Activated CD4-positive, alpha-beta T cell treated with anti-CD3 and anti-CD28 coated beads, Interleukin-2, amount 50 U/mL, for 4 hours (primary cell): Measurements from ENCODE around the gene L1TD1.
"Not testable (repeated sequence)": the region's sequence is repeated elsewhere in the genome, so short reads cannot be mapped to it uniquely, and the experiment has no call there.

Experiments used
- DNase-seq, 2 experiments: peaks; one replicate each; pipeline ENCODE4 v3.0.0-alpha.2; 2020

Gene L1TD1

DNA sequence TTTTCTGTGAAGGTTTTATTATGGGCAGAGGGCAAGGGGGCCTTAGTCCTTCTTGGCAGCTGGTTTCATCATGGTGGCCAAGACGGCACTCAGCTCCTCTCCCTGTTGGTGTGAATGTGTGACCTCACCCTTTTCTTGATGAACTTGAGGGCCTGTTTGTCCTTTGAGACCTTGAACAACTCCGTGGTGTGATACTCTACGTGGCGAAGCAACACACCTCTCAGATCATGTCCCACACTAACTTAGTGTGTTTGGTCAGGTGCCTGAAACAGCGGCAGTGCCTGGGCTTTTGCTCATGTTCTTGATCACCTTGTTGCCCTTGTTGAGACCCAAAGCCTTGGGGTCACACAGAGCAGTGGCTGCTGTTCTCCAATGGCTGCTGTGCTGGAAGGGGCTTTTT is 13.4 kb downstream of the L1TD1 start:
- DNase-seq: no peak

DNA sequence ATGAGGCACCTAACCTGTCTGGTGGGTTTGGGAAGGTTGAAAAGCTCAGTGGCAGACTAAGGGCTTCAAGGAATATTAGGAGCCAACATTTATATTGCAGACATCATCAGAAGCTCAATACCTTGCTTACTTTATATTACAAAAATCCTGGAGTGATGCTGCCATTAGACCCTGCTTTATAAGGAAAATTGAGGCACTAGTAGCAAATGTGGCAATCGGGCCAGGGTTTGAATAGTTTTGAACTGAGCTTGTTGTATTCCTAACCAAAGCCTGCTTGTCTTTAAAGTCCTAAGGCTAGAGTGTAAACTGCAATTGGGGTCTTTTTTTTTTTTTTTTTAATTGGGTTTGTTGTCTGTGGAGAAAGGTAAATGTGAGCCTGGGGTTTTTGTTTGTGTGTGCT is 14.3 kb downstream of the L1TD1 start:
- no peak for DNase-seq

DNA sequence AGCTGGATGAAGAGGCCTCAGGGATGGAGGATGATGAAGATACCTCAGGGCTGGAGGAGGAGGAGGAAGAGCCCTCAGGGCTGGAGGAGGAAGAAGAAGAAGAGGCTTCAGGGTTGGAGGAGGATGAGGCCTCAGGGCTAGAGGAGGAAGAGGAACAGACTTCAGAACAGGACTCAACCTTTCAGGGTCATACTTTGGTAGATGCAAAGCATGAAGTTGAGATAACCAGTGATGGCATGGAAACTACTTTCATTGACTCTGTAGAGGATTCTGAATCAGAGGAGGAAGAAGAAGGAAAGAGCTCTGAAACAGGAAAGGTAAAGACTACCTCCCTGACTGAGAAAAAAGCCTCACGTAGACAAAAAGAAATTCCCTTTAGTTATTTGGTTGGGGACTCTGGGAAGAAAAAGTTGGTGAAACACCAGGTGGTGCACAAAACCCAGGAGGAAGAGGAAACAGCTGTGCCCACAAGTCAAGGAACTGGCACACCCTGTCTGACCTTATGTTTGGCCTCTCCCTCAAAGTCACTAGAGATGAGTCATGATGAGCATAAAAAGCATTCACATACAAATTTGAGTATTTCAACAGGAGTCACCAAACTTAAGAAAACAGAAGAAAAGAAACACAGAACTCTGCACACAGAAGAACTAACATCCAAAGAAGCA is 15.4 kb downstream of the L1TD1 start:
- DNase-seq: no peak

DNA sequence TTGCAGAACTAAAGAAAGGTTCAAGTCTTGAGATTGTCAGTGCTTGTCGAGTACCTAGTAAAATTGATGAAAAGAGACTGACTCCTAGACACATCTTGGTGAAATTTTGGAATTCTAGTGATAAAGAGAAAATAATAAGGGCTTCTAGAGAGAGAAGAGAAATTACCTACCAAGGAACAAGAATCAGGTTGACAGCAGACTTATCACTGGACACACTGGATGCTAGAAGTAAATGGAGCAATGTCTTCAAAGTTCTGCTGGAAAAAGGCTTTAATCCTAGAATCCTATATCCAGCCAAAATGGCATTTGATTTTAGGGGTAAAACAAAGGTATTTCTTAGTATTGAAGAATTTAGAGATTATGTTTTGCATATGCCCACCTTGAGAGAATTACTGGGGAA is 16.3 kb downstream of the L1TD1 start:
- no peak for DNase-seq

DNA sequence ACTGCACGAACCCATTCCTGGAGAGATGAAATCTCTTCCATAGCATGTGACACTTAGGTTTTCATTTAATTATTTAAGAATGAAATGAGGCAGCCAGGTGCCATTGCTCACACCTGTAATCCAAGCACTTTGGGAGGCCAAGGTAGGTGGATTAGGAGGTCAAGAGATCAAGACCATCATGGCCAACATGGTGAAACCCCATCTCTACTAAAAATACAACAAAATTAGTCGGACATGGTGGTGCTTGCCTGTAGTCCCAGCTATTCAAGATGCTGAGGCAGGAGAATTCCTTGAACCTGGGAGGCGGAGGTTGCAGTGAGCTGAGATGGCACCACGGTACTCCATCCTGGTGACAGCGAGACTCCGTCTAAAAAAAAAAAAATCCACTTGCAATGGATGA is 17.8 kb downstream of the L1TD1 start:
- DNase-seq: no peak

- DNase-seq: no peak
These were observed 18.6 kb downstream of the L1TD1 start for GRCh38 chr1:62213075-62213914.

DNA sequence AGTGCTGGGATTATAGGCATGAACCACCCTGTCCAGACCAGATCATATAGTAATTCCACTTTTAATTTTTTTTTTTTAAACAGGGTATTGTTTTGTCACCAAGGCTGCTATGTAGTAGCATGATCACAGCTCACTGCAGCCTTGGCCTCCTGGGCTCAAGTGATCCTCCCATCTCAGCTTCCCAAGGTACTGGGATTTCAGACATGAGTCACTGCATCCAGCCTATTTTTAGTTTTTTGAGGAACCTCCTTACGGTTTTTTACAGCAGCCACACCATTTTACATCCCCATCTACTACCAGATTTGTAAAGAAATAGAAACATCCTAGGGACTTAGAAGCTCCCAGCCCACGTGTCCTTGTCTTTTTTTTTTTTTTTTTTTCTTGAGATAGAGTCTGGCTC is 24.0 kb downstream of the L1TD1 start:
- DNase-seq: no peak

GRCh38 chr1:62220456-62220855 is 25.8 kb downstream of the L1TD1 start:
- not testable (repeated sequence) for DNase-seq

DNA sequence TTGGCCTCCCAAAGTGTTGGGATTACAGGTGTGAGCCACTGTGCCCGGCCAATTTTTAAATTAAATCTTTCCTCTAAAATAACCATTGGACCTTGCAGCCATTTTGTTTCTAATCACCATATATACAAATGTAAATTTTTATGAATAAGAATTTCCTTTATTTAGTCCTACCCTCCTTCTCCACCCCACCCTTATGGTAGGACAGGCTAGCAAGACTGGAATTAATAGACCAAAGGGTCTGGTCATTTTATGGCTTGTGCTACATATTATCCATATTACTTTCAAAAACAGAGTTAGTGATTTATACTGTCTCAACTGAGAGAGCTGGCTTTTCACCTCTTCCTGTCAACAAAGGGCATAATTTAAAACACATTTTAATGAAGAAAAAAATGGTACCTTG is 26.5 kb downstream of the L1TD1 start:
- no peak for DNase-seq

- DNase-seq: no peak
These were observed 27.7 kb downstream of the L1TD1 start for GRCh38 chr1:62222321-62222720.

DNA sequence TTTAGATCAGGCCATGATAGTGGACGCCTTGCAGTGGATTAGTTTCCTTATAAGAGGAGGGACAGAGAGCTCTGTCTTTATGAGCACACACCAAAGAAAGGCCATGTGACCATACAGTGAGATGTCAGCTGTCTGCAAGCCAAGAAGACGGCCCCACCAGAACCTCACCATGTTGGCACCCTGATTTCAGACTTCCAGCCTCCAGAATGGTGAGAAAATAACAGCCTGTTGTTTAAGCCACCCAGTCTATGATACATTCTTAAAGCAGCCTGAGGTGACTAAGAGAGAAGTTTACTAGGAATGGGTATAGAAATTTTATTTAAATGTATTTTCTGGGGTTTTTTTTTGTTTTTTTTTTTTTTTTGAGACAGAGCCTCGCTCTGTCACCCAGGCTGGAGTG is 29.5 kb downstream of the L1TD1 start:
- no peak for DNase-seq

DNA sequence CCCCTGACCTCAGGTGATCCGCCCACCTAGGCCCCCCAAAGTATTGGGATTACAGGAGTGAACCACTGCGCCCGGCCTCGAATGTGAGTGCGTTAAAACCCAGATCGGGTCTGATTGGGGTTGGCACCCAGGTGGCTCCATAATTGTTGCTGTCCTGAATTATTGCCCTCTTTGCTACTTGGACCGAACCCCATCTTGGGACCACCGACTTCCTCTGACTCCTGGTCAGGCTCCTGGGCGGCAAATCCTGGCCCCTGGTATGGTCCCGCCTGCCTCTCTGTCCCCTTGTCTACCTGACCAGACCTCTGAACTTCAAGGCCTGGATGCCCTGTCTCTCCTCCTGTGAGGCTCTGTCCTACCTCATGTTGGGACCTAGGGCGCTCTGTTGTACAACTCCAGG is 32.8 kb downstream of the L1TD1 start:
- DNase-seq: no peak

DNA sequence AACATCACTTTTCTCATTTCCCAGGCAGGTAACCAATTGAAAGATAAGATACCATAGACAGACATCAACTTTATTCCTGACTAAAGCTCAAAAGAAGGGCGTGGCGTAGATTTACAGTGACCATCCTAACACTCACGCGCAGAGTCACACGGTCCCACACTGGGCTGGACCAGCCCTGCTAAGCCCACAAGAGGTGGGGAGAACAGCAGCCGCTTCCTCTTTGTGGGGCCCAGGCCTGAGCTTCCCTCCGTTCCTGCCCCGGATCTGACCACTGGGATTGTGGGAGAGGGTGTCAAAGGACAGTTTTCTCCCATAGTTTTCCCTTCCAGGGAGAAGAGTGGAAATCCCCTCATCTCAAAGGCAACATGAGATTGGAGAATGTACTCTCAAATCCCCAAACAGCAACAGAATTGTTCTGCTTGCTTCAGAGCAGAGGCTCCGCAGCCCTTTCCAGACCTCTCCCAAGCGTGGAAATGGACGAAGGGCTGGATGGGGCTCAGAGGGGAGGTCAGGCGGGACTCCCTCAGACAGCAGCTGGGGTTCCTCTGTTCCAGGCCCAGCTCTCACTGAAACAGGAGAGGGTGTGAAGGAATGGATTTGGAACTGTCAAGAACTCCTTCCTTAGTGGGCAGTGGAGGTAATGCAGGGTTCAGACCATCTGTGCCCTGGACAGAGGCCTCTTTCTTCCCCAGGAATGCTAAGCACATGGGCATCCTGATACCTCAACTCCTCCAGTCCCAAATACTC is 33.7 kb downstream of the L1TD1 start:
- DNase-seq: no peak

- no peak for DNase-seq
These were observed 34.2 kb downstream of the L1TD1 start for GRCh38 chr1:62228883-62229187.

DNA sequence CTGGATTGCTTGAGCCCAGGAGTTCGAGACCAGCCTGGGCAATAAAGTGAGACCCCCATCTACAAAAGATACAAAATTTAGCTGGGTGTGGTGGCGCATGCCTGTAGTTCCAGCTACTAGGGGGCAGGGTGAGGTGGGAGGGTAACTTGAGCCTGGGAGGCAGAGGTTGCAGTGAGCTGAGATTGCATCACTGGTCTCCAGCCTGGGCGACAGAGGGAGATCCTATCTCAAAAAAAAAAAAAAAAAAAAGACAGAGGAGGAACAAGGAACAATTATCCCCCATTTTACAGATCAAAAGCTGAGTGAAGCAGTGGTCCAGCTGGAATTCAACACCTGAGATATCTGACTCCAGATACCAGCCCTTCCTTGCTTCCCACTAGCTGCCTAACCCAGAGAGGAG is 34.8 kb downstream of the L1TD1 start:
- DNase-seq: no peak

- DNase-seq: no peak
These were observed 35.3 kb downstream of the L1TD1 start for GRCh38 chr1:62229932-62230331.

DNA sequence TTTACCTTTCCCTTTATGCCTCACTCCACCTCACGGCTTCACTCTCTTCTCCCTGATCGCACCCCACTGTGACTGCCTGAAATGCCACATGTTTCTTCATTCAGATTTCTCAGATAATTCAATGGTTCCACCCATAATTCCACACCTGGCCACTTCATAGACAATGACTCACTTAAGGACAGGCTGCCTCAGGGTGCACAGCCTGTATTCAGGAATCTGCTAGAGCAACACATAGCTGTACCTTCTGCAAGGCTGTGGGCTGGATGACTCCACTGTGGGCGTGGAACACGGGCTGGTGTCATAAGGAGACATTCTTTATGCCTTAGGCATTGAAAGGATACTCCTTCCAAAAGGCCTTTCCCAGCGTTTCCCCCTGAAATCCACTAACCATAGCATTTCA is 36.1 kb downstream of the L1TD1 start:
- DNase-seq: no peak

GRCh38 chr1:62232871-62233278 is 38.2 kb downstream of the L1TD1 start:
- DNase-seq: no peak

- no peak for DNase-seq
These were observed 39.3 kb downstream of the L1TD1 start for GRCh38 chr1:62233926-62234450.

- DNase-seq: no peak
These were observed 40.0 kb downstream of the L1TD1 start for GRCh38 chr1:62234688-62235087.

- no peak for DNase-seq
These were observed 40.9 kb downstream of the L1TD1 start for GRCh38 chr1:62235576-62235975.

GRCh38 chr1:62237361-62237760 is 42.7 kb downstream of the L1TD1 start:
- DNase-seq: no peak

GRCh38 chr1:62237950-62238374 is 43.3 kb downstream of the L1TD1 start:
- no peak for DNase-seq

DNA sequence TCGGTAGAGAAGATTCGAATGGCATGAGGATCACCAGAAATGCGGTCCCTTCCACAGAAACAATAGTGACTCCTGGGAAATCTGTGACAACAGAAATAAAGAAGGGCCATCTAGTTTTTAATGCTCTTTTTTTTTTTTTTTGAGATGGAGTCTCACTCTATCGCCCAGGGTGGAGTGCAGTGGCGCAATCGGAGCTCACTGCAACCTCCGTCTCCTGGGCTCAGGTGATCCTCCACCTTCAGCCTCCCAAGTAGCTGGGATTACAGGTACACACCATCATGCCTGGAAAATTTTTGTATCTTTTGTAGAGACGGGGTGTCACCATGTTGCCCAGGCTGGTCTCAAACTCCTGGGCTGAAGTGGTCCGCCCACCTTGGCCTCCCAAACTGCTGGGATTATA is 43.9 kb downstream of the L1TD1 start:
- DNase-seq: no peak
